ENCODE data around the gene CTIF.

GRCh38 chr18:48519431-48520100 lies 19.3 kb upstream of the CTIF start:
- TF ChIP-seq TAF1 (IDR thresholded peaks at IDR 0.05; ENCODE audit: borderline replicate concordance, low read depth, low read length) (no peak), POLR2AphosphoS5 (IDR thresholded peaks at IDR 0.05; ENCODE audit: low read depth, low read length) (no peak), POLR2A (IDR thresholded peaks at IDR 0.05; ENCODE audit: low read depth, low read length) (no peak)
